AG04450 (cell line): ENCODE measurements around the gene OR6V1. TPM values are rescaled to one million over a fixed set of nuclear protein-coding genes. Genes with fewer than 3 reads are reported as not detected.
"Not testable (repeated sequence)": the region's sequence is repeated elsewhere in the genome, so short reads cannot be mapped to it uniquely, and the experiment has no call there.

Source experiments
- CTCF ChIA-PET: fragments of 300-600, 350-600 bp; formaldehyde crosslinking; extraction: SDS; loops from one replicate; lab custom pipeline; 2022; ENCODE audit warnings: antibody characterized with exemption, inconsistent platforms; lab: Charles Lee
- POLR2A ChIA-PET: fragments of 350-600 bp; formaldehyde crosslinking; extraction: SDS; loops from one replicate; lab custom pipeline; 2021; ENCODE audit warnings: antibody characterized with exemption, inconsistent platforms; lab: Yijun Ruan, JAX
- DNase-seq: peaks from one replicate; pipeline ENCODE4 v3.0.0-alpha.2; 2011; ENCODE audit warnings: low read depth, low spot score
- H3K27ac ChIP-seq: one replicate; pipeline ENCODE4 v1.5.1; 2012; ENCODE audit warnings: low read depth, low read length, control low read depth
- H3K27me3 ChIP-seq: one replicate; pipeline ENCODE4 v1.6.0; 2012; ENCODE audit warnings: low read length; ENCODE audit not compliant: control insufficient read depth, insufficient read depth
- H3K4me3 ChIP-seq: 2 replicates; pipeline ENCODE4 v1.5.1; 2011; ENCODE audit warnings: mild to moderate bottlenecking, low read depth, low read length, control low read depth
- H3K9me3 ChIP-seq: 2 replicates; pipeline ENCODE4 v1.5.1; 2012; ENCODE audit warnings: low read length; ENCODE audit not compliant: control insufficient read depth, insufficient read depth
- CTCF ChIP-seq: IDR thresholded peaks from 2 replicates; pipeline ENCODE4 v1.5.1; 2011; ENCODE audit warnings: low read depth, low read length, control low read depth, inconsistent platforms
- polyA plus RNA-seq: library from polyadenylated mRNA; depleted of rRNA; stranded (reverse); fragments of >200 nt; gene quantifications from 2 replicates; pipeline ENCODE4 v1.2.3, GENCODE V29; 2011; rRNA removed

Gene OR6V1
- polyA plus RNA-seq, 1 experiment, result not detected

DNA sequence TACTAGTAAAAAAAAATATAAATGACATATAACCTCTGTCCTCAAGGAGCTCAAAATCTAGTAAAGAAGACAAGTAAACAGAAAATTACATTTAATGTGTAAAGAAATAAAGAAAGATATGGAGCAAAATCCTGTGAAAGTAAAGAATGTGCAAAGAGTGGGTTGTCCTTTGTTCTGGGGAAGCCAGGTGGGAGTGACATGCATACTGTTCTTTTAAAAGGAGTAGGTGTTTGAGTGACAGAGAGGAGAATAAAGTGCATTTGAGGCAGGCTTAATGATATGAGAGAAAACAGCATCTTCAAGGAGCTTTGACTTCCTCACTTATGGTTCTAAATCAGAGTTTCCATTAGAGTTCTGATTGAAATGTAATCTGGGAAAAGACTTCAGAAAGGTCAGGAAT is 22.0 kb downstream of the OR6V1 start:
- Histone ChIP-seq H3K9me3 (peaks cover 22% of the 10 kb centered on the region), H3K27ac (no peak overlapping the region), H3K4me3 (no peak overlapping the region), H3K27me3 (no peaks in the 10 kb centered on the region)
- ChIA-PET CTCF (no interaction called here), POLR2A (no interaction called here)
- no peak for DNase-seq
- TF ChIP-seq CTCF, result no peak

DNA sequence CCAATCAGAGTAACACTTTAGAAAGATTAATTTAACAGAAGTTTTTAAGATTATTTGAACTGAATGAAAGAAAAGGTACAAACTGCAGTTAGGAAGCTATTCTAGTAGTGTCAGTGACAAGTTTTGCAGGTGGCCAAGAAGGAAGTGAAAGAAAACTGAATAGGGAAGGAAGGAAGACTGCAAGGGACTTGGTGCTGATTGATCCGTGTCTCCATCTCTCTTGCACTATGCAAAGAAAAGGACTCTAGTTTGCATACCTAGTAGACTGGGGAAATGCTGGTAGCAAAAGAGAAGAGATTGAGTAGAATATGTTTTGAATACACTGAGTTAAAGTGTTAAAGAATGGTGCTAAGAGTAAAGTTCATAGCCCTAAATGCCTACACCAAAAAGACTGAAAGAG is 33.0 kb downstream of the OR6V1 start:
- no peak for DNase-seq
- Histone ChIP-seq H3K4me3 (no peak overlapping the region), H3K9me3 (peaks cover 5% of the 10 kb centered on the region; the same call in 1 of the 2 replicates), H3K27me3 (no peaks in the 10 kb centered on the region), H3K27ac (no peak overlapping the region)
- POLR2A ChIA-PET, result no interaction called here
- TF ChIP-seq CTCF, result no peak
- CTCF ChIA-PET, result no interaction called here

DNA sequence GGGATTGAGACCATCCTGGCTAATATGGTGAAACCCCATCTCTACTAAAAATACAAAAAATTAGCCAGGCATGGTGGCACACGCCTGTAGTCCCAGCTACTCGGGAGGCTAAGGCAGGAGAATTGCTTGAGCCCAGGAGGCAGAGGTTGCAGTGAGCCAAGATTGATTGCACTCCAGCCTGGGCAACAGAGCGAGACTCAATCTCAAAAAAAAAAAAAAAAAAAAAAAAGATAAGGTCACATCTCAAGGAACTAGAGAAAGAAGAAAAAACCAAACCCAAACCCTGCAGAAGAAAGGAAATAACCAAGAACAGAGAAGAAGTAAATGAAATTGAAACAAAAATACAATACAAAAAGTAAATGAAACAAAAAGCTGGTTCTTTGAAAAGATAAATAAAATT is 33.5 kb downstream of the OR6V1 start:
- H3K27me3 ChIP-seq, POLR2A ChIA-PET, CTCF ChIA-PET, H3K27ac ChIP-seq, DNase-seq, H3K9me3 ChIP-seq, H3K4me3 ChIP-seq: not testable (repeated sequence)

DNA sequence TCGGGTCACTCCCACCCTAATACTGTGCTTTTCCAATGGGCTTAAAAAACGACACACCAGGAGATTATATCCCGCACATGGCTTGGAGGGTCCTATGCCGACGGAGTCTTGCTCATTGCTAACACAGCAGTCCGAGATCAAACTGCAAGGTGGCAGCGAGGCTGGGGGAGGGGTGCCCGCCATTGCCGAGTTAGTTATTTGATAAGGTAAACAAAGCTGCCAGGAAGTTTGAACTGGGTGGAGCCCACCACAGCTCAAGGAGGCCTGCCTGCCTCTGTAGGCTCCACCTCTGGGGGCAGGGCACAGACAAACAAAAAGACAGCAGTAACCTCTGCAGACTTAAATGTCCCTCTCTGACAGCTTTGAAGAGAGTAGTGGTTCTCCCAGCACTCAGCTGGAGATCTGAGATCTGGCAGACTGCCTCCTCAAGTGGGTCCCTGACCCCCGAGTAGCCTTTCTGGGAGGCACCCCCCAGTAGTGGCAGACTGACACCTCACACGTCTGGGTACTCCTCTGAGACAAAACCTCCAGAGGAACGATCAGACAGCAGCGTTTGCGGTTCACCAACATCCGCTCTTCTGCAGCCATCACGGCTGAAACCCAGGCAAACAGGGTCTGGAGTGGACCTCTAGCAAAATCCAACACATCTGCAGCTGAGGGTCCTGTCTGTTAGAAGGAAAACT is 36.5 kb downstream of the OR6V1 start:
- CTCF ChIA-PET, H3K27me3 ChIP-seq, H3K27ac ChIP-seq, H3K9me3 ChIP-seq, POLR2A ChIA-PET, DNase-seq, H3K4me3 ChIP-seq: not testable (repeated sequence)

- Histone ChIP-seq H3K9me3 (no peaks in the 10 kb centered on the region), H3K27me3 (no peaks in the 10 kb centered on the region), H3K27ac (no peak overlapping the region), H3K4me3 (no peak overlapping the region)
- ChIA-PET POLR2A (no interaction called here), CTCF (no interaction called here)
- no peak for DNase-seq
- TF ChIP-seq CTCF, result no peak
Observed at GRCh38 chr7:143096146-143096545, 44.0 kb downstream of the OR6V1 start.

DNA sequence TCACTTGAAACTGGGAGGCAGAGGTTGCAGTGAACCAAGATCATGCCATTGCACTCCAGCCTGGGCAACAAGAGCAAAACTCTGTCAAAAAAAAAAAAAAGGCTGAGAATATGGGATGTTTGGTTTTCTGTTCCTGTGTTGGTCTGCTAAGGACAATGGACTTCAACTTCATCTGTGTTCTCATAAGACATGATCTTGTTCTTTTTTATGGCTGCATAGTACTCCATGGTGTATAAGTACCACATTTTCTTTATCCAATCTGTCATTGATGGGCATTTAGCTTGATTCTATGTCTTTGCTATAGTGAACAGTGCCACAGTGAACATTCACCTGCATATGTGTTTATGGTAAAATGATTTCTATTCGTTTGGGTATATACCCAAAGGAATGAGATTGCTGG is 47.4 kb downstream of the OR6V1 start:
- POLR2A ChIA-PET, H3K9me3 ChIP-seq, H3K27ac ChIP-seq, H3K27me3 ChIP-seq, H3K4me3 ChIP-seq, DNase-seq: not testable (repeated sequence)
- CTCF ChIA-PET, result interaction anchor here (1.4 kb wide), 1 partner anchor 115 kb away, joined by 4 read pairs; no protein-coding TSS in a partner anchor

Other genes with a start within 250 kb of the OR6V1 start
- gene EPHB6, start 197.3 kb upstream of the OR6V1 start, polyA plus RNA-seq, result 0.51 and 0.55 TPM in 2 replicates
- gene TRPV6, start 166.6 kb upstream of the OR6V1 start, polyA plus RNA-seq, result not detected in 2 replicates
- not detected in 2 replicates for gene TRPV5, start 118.6 kb upstream of the OR6V1 start, polyA plus RNA-seq
- not detected in 2 replicates for gene LLCFC1, start 112.9 kb upstream of the OR6V1 start, polyA plus RNA-seq
- 0.06 and 0.09 TPM in 2 replicates for gene KEL, start 90.0 kb upstream of the OR6V1 start, polyA plus RNA-seq
- not detected in 2 replicates for gene OR9A2, start 25.2 kb upstream of the OR6V1 start, polyA plus RNA-seq
- gene PIP, start 79.7 kb downstream of the OR6V1 start, polyA plus RNA-seq, result not detected in 2 replicates
- not detected in 2 replicates for gene TAS2R39, start 131.1 kb downstream of the OR6V1 start, polyA plus RNA-seq
- gene TAS2R40, start 169.7 kb downstream of the OR6V1 start, polyA plus RNA-seq, result not detected in 2 replicates
- gene GSTK1, start 211.1 kb downstream of the OR6V1 start, polyA plus RNA-seq, result 100 and 116 TPM in 2 replicates
- not detected in 2 replicates for gene TMEM139, start 232.6 kb downstream of the OR6V1 start, polyA plus RNA-seq
- 18.6 and 21.8 TPM in 2 replicates for gene CASP2, start 236.0 kb downstream of the OR6V1 start, polyA plus RNA-seq